ENCODE measurements around the gene NFS1.

- TF ChIP-seq, protein P1, sequence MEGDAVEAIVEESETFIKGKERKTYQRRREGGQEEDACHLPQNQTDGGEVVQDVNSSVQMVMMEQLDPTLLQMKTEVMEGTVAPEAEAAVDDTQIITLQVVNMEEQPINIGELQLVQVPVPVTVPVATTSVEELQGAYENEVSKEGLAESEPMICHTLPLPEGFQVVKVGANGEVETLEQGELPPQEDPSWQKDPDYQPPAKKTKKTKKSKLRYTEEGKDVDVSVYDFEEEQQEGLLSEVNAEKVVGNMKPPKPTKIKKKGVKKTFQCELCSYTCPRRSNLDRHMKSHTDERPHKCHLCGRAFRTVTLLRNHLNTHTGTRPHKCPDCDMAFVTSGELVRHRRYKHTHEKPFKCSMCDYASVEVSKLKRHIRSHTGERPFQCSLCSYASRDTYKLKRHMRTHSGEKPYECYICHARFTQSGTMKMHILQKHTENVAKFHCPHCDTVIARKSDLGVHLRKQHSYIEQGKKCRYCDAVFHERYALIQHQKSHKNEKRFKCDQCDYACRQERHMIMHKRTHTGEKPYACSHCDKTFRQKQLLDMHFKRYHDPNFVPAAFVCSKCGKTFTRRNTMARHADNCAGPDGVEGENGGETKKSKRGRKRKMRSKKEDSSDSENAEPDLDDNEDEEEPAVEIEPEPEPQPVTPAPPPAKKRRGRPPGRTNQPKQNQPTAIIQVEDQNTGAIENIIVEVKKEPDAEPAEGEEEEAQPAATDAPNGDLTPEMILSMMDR (IDR thresholded peaks at IDR 0.05) = no peak
- no peak for TF ChIP-seq POLR2A (IDR thresholded peaks at IDR 0.05; ENCODE audit: low read depth)
Measured at GRCh38 chr20:35661908-35662307, 37.2 kb downstream of the NFS1 start.

Measured in esophagus muscularis mucosa (tissue), 3 donors.